Lower lobe of right lung (tissue), 2 donors: ENCODE results near the gene PTPRM. TPM values are rescaled to one million over a fixed set of nuclear protein-coding genes. Genes with fewer than 3 reads are reported as not detected.

Experiments
- ATAC-seq, 2 donors: fragments of 200-7000 bp; cut with Tn5 transposase; one replicate each; pipeline ENCODE4 v1.9.1; 2020 to 2022; ENCODE audit warnings: mild to moderate bottlenecking in 2 of 2, moderate library complexity in 2 of 2
- DNase-seq: peaks from one replicate; pipeline ENCODE4 v3.0.0-alpha.2; 2020
- H3K27ac ChIP-seq: fragments of 200-600 bp; one replicate; pipeline ENCODE4 v1.8.0; 2022
- H3K27me3 ChIP-seq: fragments of 200-600 bp; one replicate; pipeline ENCODE4 v1.8.0; 2022; ENCODE audit warnings: low read depth
- H3K36me3 ChIP-seq: fragments of 200-600 bp; one replicate; pipeline ENCODE4 v1.8.0; 2022; ENCODE audit warnings: mild to moderate bottlenecking
- H3K4me1 ChIP-seq: fragments of 200-600 bp; one replicate; pipeline ENCODE4 v1.8.0; 2022
- H3K4me3 ChIP-seq: fragments of 200-600 bp; one replicate; pipeline ENCODE4 v1.8.0; 2022; ENCODE audit warnings: mild to moderate bottlenecking
- H3K9me3 ChIP-seq: fragments of 200-600 bp; one replicate; pipeline ENCODE4 v1.8.0; 2022
- CTCF ChIP-seq: fragments of 200-600 bp; IDR thresholded peaks from one replicate; pipeline ENCODE4 v1.8.0; 2022; ENCODE audit warnings: antibody characterized with exemption, mild to moderate bottlenecking
- intact Hi-C: fragments of 100-400 bp; cut with DNase I; formaldehyde crosslinking; loops from one replicate; pipeline ENCODE4 v1.11.0; 2022
- total RNA-seq: library from RNA; stranded (reverse); fragmentation: NEBNext Ultra II Directional; extraction: Animal tissue kit (Norgen Biotek cat#: 25700); gene quantifications from one replicate; pipeline ENCODE4 v1.2.1, GENCODE V29; 2021
- donor health status: DM: no; HTN: yes; CAD: no; lungs with severe emphysema.

PTPRM gene
- total RNA-seq, 1 donor from 2014 or later, result 85.2 TPM

GRCh38 chr18:8367217-8367988 is 800.3 kb downstream of the PTPRM start:
- intact Hi-C loops, result no loop called here
- Histone ChIP-seq H3K36me3 (no peaks in the 10 kb centered on the region), H3K4me1 (peaks cover 5% of the 10 kb centered on the region), H3K27ac (no peak overlapping the region), H3K9me3 (no peaks in the 10 kb centered on the region), H3K4me3 (peak overlapping the region; percentile 41), H3K27me3 (no peaks in the 10 kb centered on the region)
- DNase-seq (peak; percentile 62), ATAC-seq (peak; percentile 81 to 92)
- TF ChIP-seq CTCF, result peak; percentile 64

GRCh38 chr18:8368512-8369217 is 801.5 kb downstream of the PTPRM start:
- ATAC-seq, result no peak
- H3K36me3 ChIP-seq, result no peaks in the 10 kb centered on the region
- no peaks in the 10 kb centered on the region for H3K27me3 ChIP-seq
- H3K9me3 ChIP-seq, result no peaks in the 10 kb centered on the region
- H3K27ac ChIP-seq, result no peak overlapping the region
- no peak for TF ChIP-seq CTCF
- DNase-seq, result no peak
- intact Hi-C loops, result no loop called here
- no peak overlapping the region for H3K4me3 ChIP-seq
- H3K4me1 ChIP-seq, result peaks cover 5% of the 10 kb centered on the region

GRCh38 chr18:8373486-8373885 is 806.4 kb downstream of the PTPRM start:
- H3K27ac ChIP-seq, result no peak overlapping the region
- no peak for DNase-seq
- no peaks in the 10 kb centered on the region for H3K9me3 ChIP-seq
- H3K36me3 ChIP-seq, result peaks cover 17% of the 10 kb centered on the region
- no peaks in the 10 kb centered on the region for H3K4me1 ChIP-seq
- peak in 1 of 2 donors; percentile 67 for ATAC-seq
- no peaks in the 10 kb centered on the region for H3K27me3 ChIP-seq
- no peak overlapping the region for H3K4me3 ChIP-seq
- intact Hi-C loops, result no loop called here
- TF ChIP-seq CTCF, result no peak

GRCh38 chr18:8374676-8375075 is 807.6 kb downstream of the PTPRM start:
- H3K27ac ChIP-seq, result no peak overlapping the region
- ATAC-seq (no peak), DNase-seq (no peak)
- peaks cover 29% of the 10 kb centered on the region for H3K36me3 ChIP-seq
- intact Hi-C loops, result no loop called here
- no peak for TF ChIP-seq CTCF
- no peaks in the 10 kb centered on the region for H3K27me3 ChIP-seq
- H3K4me3 ChIP-seq, result no peak overlapping the region
- no peaks in the 10 kb centered on the region for H3K9me3 ChIP-seq
- no peaks in the 10 kb centered on the region for H3K4me1 ChIP-seq

- H3K4me1 ChIP-seq, result no peaks in the 10 kb centered on the region
- no peaks in the 10 kb centered on the region for H3K9me3 ChIP-seq
- H3K27ac ChIP-seq, result no peak overlapping the region
- H3K36me3 ChIP-seq, result peaks cover 35% of the 10 kb centered on the region
- intact Hi-C loops, result no loop called here
- H3K4me3 ChIP-seq, result no peak overlapping the region
- peak; percentile 42 to 62 for ATAC-seq
- DNase-seq, result no peak
- H3K27me3 ChIP-seq, result no peaks in the 10 kb centered on the region
- no peak for TF ChIP-seq CTCF
Measured at GRCh38 chr18:8375249-8375648, 808.1 kb downstream of the PTPRM start.
